Stimulated activated memory B cell treated with anti-CD40 and anti-IgM and Interleukin-4, amounts not matched to agents 10 μg/mL and 1 μg/mL and 100 μg/mL, for 72 hours (primary cell): ENCODE data around the gene SLC24A3.

ENCODE experiments used
- ATAC-seq: fragments of 150-1000 bp; cut with Tn5 transposase; 2 replicates; pipeline ENCODE4 v1.10.0; 2021
- H3K27ac Mint-ChIP-seq: one replicate; pipeline ENCODE4 v1.8.0; 2022; ENCODE audit warnings: mild to moderate bottlenecking, mixed read lengths
- H3K27me3 Mint-ChIP-seq: one replicate; pipeline ENCODE4 v1.8.0; 2022; ENCODE audit warnings: mixed read lengths
- H3K36me3 Mint-ChIP-seq: one replicate; pipeline ENCODE4 v1.8.0; 2022; ENCODE audit warnings: mixed read lengths
- H3K4me1 Mint-ChIP-seq: one replicate; pipeline ENCODE4 v1.8.0; 2022; ENCODE audit warnings: mixed read lengths
- H3K4me3 Mint-ChIP-seq: one replicate; pipeline ENCODE4 v1.8.0; 2022; ENCODE audit warnings: mild to moderate bottlenecking, moderate library complexity, mixed read lengths
- H3K9me3 Mint-ChIP-seq: one replicate; pipeline ENCODE4 v1.8.0; 2022; ENCODE audit warnings: mixed read lengths

SLC24A3 gene

GRCh38 chr20:19495905-19496703 lies 283.7 kb downstream of the SLC24A3 start:
- Mint-ChIP-seq H3K9me3 (no peaks in the 10 kb centered on the region), H3K27ac (no peak overlapping the region), H3K4me1 (no peaks in the 10 kb centered on the region), H3K36me3 (no peaks in the 10 kb centered on the region), H3K4me3 (no peak overlapping the region), H3K27me3 (peaks cover 14% of the 10 kb centered on the region)
- ATAC-seq: no peak

- peaks cover 9% of the 10 kb centered on the region for H3K27me3 Mint-ChIP-seq
- no peak for ATAC-seq
- no peaks in the 10 kb centered on the region for H3K4me1 Mint-ChIP-seq
- no peaks in the 10 kb centered on the region for H3K36me3 Mint-ChIP-seq
- no peaks in the 10 kb centered on the region for H3K9me3 Mint-ChIP-seq
- no peak overlapping the region for H3K4me3 Mint-ChIP-seq
- H3K27ac Mint-ChIP-seq: no peak overlapping the region
Measured at GRCh38 chr20:19497064-19497463, 284.6 kb downstream of the SLC24A3 start.

GRCh38 chr20:19498756-19499155 lies 286.3 kb downstream of the SLC24A3 start:
- no peaks in the 10 kb centered on the region for H3K9me3 Mint-ChIP-seq
- H3K36me3 Mint-ChIP-seq: no peaks in the 10 kb centered on the region
- no peaks in the 10 kb centered on the region for H3K4me1 Mint-ChIP-seq
- H3K27me3 Mint-ChIP-seq: peaks cover 9% of the 10 kb centered on the region
- H3K4me3 Mint-ChIP-seq: no peak overlapping the region
- no peak overlapping the region for H3K27ac Mint-ChIP-seq
- no peak for ATAC-seq

- Mint-ChIP-seq H3K27ac (no peak overlapping the region), H3K9me3 (no peaks in the 10 kb centered on the region), H3K27me3 (no peaks in the 10 kb centered on the region), H3K4me3 (no peak overlapping the region), H3K4me1 (no peaks in the 10 kb centered on the region), H3K36me3 (no peaks in the 10 kb centered on the region)
- no peak for ATAC-seq
Measured at GRCh38 chr20:19501476-19502115, 289.2 kb downstream of the SLC24A3 start.

- no peak overlapping the region for H3K27ac Mint-ChIP-seq
- H3K27me3 Mint-ChIP-seq: no peaks in the 10 kb centered on the region
- H3K4me3 Mint-ChIP-seq: no peak overlapping the region
- no peak for ATAC-seq
- H3K4me1 Mint-ChIP-seq: no peaks in the 10 kb centered on the region
- H3K9me3 Mint-ChIP-seq: no peaks in the 10 kb centered on the region
- no peaks in the 10 kb centered on the region for H3K36me3 Mint-ChIP-seq
Measured at GRCh38 chr20:19502169-19502568, 289.7 kb downstream of the SLC24A3 start.

- no peak for ATAC-seq
- H3K27me3 Mint-ChIP-seq: no peaks in the 10 kb centered on the region
- no peaks in the 10 kb centered on the region for H3K4me1 Mint-ChIP-seq
- H3K36me3 Mint-ChIP-seq: no peaks in the 10 kb centered on the region
- no peak overlapping the region for H3K27ac Mint-ChIP-seq
- no peak overlapping the region for H3K4me3 Mint-ChIP-seq
- no peaks in the 10 kb centered on the region for H3K9me3 Mint-ChIP-seq
Measured at GRCh38 chr20:19504251-19504650, 291.8 kb downstream of the SLC24A3 start.

- Mint-ChIP-seq H3K27ac (no peak overlapping the region), H3K36me3 (no peaks in the 10 kb centered on the region), H3K9me3 (no peaks in the 10 kb centered on the region), H3K27me3 (no peaks in the 10 kb centered on the region), H3K4me3 (no peak overlapping the region), H3K4me1 (no peaks in the 10 kb centered on the region)
- ATAC-seq: no peak
Measured at GRCh38 chr20:19506021-19506420, 293.6 kb downstream of the SLC24A3 start.

GRCh38 chr20:19508449-19508848 lies 296.0 kb downstream of the SLC24A3 start:
- Mint-ChIP-seq H3K4me3 (no peak overlapping the region), H3K36me3 (no peaks in the 10 kb centered on the region), H3K4me1 (no peaks in the 10 kb centered on the region), H3K27ac (no peak overlapping the region), H3K9me3 (no peaks in the 10 kb centered on the region), H3K27me3 (no peaks in the 10 kb centered on the region)
- no peak for ATAC-seq

GRCh38 chr20:19510611-19511010 lies 298.2 kb downstream of the SLC24A3 start:
- H3K4me1 Mint-ChIP-seq: no peaks in the 10 kb centered on the region
- no peak overlapping the region for H3K4me3 Mint-ChIP-seq
- no peak overlapping the region for H3K27ac Mint-ChIP-seq
- H3K9me3 Mint-ChIP-seq: no peaks in the 10 kb centered on the region
- no peaks in the 10 kb centered on the region for H3K27me3 Mint-ChIP-seq
- ATAC-seq: no peak
- H3K36me3 Mint-ChIP-seq: no peaks in the 10 kb centered on the region

GRCh38 chr20:19511931-19512330 lies 299.5 kb downstream of the SLC24A3 start:
- Mint-ChIP-seq H3K4me1 (no peaks in the 10 kb centered on the region), H3K27ac (no peak overlapping the region), H3K9me3 (no peaks in the 10 kb centered on the region), H3K4me3 (no peak overlapping the region), H3K36me3 (no peaks in the 10 kb centered on the region), H3K27me3 (no peaks in the 10 kb centered on the region)
- no peak for ATAC-seq

- no peaks in the 10 kb centered on the region for H3K27me3 Mint-ChIP-seq
- no peaks in the 10 kb centered on the region for H3K4me1 Mint-ChIP-seq
- ATAC-seq: no peak
- H3K4me3 Mint-ChIP-seq: no peak overlapping the region
- H3K27ac Mint-ChIP-seq: no peak overlapping the region
- H3K36me3 Mint-ChIP-seq: no peaks in the 10 kb centered on the region
- no peaks in the 10 kb centered on the region for H3K9me3 Mint-ChIP-seq
Measured at GRCh38 chr20:19512886-19513677, 300.6 kb downstream of the SLC24A3 start.

GRCh38 chr20:19515074-19515473 lies 302.6 kb downstream of the SLC24A3 start:
- Mint-ChIP-seq H3K27ac (no peak overlapping the region), H3K4me3 (no peak overlapping the region), H3K36me3 (no peaks in the 10 kb centered on the region), H3K27me3 (no peaks in the 10 kb centered on the region), H3K4me1 (no peaks in the 10 kb centered on the region), H3K9me3 (no peaks in the 10 kb centered on the region)
- no peak for ATAC-seq

GRCh38 chr20:19519466-19519865 lies 307.0 kb downstream of the SLC24A3 start:
- Mint-ChIP-seq H3K36me3 (no peaks in the 10 kb centered on the region), H3K9me3 (no peaks in the 10 kb centered on the region), H3K27me3 (peaks cover 9% of the 10 kb centered on the region), H3K4me3 (no peak overlapping the region), H3K4me1 (no peaks in the 10 kb centered on the region), H3K27ac (no peak overlapping the region)
- ATAC-seq: no peak

GRCh38 chr20:19520261-19520660 lies 307.8 kb downstream of the SLC24A3 start:
- no peak overlapping the region for H3K27ac Mint-ChIP-seq
- no peaks in the 10 kb centered on the region for H3K4me1 Mint-ChIP-seq
- H3K36me3 Mint-ChIP-seq: no peaks in the 10 kb centered on the region
- ATAC-seq: no peak
- H3K9me3 Mint-ChIP-seq: no peaks in the 10 kb centered on the region
- peaks cover 15% of the 10 kb centered on the region for H3K27me3 Mint-ChIP-seq
- H3K4me3 Mint-ChIP-seq: no peak overlapping the region

GRCh38 chr20:19522071-19522801 lies 309.8 kb downstream of the SLC24A3 start:
- Mint-ChIP-seq H3K27ac (peak overlapping the region; percentile 58), H3K36me3 (no peaks in the 10 kb centered on the region), H3K4me3 (no peak overlapping the region), H3K9me3 (no peaks in the 10 kb centered on the region), H3K27me3 (peaks cover 20% of the 10 kb centered on the region), H3K4me1 (no peaks in the 10 kb centered on the region)
- ATAC-seq: no peak
